WTC11 (cell line): ENCODE data around the gene COLGALT1. TPM values are rescaled to one million over a fixed set of nuclear protein-coding genes. Genes with fewer than 3 reads are reported as not detected.

Source experiments
- ATAC-seq: fragments of 200-7000 bp; cut with Tn5 transposase; 2 replicates; pipeline ENCODE4 v1.10.0; 2021; ENCODE audit warnings: mild to moderate bottlenecking, moderate library complexity
- CTCF ChIA-PET: fragments of 300-600 bp; sonication (Branson Sonifier 250); formaldehyde crosslinking; loops from one replicate; lab custom pipeline; 2021; ENCODE audit warnings: antibody characterized with exemption; lab: Charles Lee
- POLR2A ChIA-PET: fragments of 350-600 bp; sonication (Branson Sonifier 250); formaldehyde crosslinking; loops from one replicate; lab custom pipeline; 2021; ENCODE audit warnings: antibody characterized with exemption; lab: Charles Lee
- DNase-seq: peaks from one replicate; pipeline ENCODE4 v3.0.0; 2021; ENCODE audit warnings: low spot score
- H3K27ac Mint-ChIP-seq: 2 replicates; pipeline ENCODE4 v1.8.0; 2021; ENCODE audit warnings: mixed read lengths
- H3K27me3 Mint-ChIP-seq: 2 replicates; pipeline ENCODE4 v1.8.0; 2021; ENCODE audit warnings: low read depth, mild to moderate bottlenecking, moderate library complexity, mixed read lengths
- H3K36me3 Mint-ChIP-seq: 2 replicates; pipeline ENCODE4 v1.8.0; 2021; ENCODE audit warnings: mixed read lengths
- H3K4me1 Mint-ChIP-seq: 2 replicates; pipeline ENCODE4 v1.8.0; 2022; ENCODE audit warnings: mixed read lengths
- H3K4me3 Mint-ChIP-seq: 2 replicates; pipeline ENCODE4 v1.8.0; 2021; ENCODE audit warnings: mild to moderate bottlenecking, moderate library complexity, mixed read lengths
- H3K9me3 Mint-ChIP-seq: 2 replicates; pipeline ENCODE4 v1.8.0; 2021; ENCODE audit warnings: mixed read lengths
- EMX1 ChIP-seq: fragments of 250-450 bp; sonication (Bioruptor Pico); IDR thresholded peaks from 2 replicates; pipeline ENCODE4 v1.8.0; 2021; ENCODE audit warnings: mild to moderate bottlenecking
- GABPB1 ChIP-seq: sonication (generic); formaldehyde crosslinking; IDR thresholded peaks from 2 replicates; pipeline ENCODE4 v1.8.1; 2023; ENCODE audit warnings: mild to moderate bottlenecking, missing genetic modification reagents
- SMAD3 ChIP-seq: sonication (generic); formaldehyde crosslinking; IDR thresholded peaks from 2 replicates; pipeline ENCODE4 v1.8.0; 2022; ENCODE audit warnings: missing genetic modification reagents, mild to moderate bottlenecking, borderline replicate concordance
- ZNF416 ChIP-seq: fragments of 250-450 bp; sonication (Bioruptor Pico); IDR thresholded peaks from 2 replicates; pipeline ENCODE4 v1.9.0; 2021; ENCODE audit warnings: mild to moderate bottlenecking, inconsistent platforms
- total RNA-seq: library from RNA; stranded (reverse); gene quantifications from 3 replicates; pipeline ENCODE4 v1.2.3, GENCODE V29; 2021
- TF ChIP-seq, protein P1 (sequence below): sonication (generic); formaldehyde crosslinking; IDR thresholded peaks from 2 replicates; pipeline ENCODE4 v1.8.0; 2023; ENCODE audit warnings: mild to moderate bottlenecking, missing genetic modification reagents
- TF ChIP-seq, protein P2 (sequence below): sonication (generic); formaldehyde crosslinking; conservative IDR thresholded peaks from 2 replicates; pipeline ENCODE4 v1.8.1; 2023; ENCODE audit warnings: mild to moderate bottlenecking, low read depth, missing genetic modification reagents, moderate library complexity
- TF ChIP-seq, protein P3 (sequence below): fragments of 250-450 bp; sonication (Bioruptor Pico); IDR thresholded peaks from 2 replicates; pipeline ENCODE4 v2.1.2; 2022; ENCODE audit warnings: mild to moderate bottlenecking, moderate library complexity
- TF ChIP-seq, protein P4 (sequence below): sonication (generic); formaldehyde crosslinking; IDR thresholded peaks from 2 replicates; pipeline ENCODE4 v1.8.0; 2022; ENCODE audit warnings: mild to moderate bottlenecking, missing genetic modification reagents
- TF ChIP-seq, protein P5 (sequence below): sonication (generic); formaldehyde crosslinking; IDR thresholded peaks from 2 replicates; pipeline ENCODE4 v1.8.1; 2023; ENCODE audit warnings: mild to moderate bottlenecking, missing genetic modification reagents
- TF ChIP-seq, protein P6 (sequence below): fragments of 250-450 bp; sonication (Bioruptor Pico); IDR thresholded peaks from 2 replicates; pipeline ENCODE4 v1.9.0; 2021; ENCODE audit warnings: mild to moderate bottlenecking, borderline replicate concordance
- TF ChIP-seq, protein P7 (sequence below): sonication (generic); formaldehyde crosslinking; IDR thresholded peaks from 2 replicates; pipeline ENCODE4 v1.8.0; 2022; ENCODE audit warnings: mild to moderate bottlenecking, missing genetic modification reagents

The COLGALT1 gene
- total RNA-seq, 1 experiment from 2014 or later, result 54.0 TPM

DNA sequence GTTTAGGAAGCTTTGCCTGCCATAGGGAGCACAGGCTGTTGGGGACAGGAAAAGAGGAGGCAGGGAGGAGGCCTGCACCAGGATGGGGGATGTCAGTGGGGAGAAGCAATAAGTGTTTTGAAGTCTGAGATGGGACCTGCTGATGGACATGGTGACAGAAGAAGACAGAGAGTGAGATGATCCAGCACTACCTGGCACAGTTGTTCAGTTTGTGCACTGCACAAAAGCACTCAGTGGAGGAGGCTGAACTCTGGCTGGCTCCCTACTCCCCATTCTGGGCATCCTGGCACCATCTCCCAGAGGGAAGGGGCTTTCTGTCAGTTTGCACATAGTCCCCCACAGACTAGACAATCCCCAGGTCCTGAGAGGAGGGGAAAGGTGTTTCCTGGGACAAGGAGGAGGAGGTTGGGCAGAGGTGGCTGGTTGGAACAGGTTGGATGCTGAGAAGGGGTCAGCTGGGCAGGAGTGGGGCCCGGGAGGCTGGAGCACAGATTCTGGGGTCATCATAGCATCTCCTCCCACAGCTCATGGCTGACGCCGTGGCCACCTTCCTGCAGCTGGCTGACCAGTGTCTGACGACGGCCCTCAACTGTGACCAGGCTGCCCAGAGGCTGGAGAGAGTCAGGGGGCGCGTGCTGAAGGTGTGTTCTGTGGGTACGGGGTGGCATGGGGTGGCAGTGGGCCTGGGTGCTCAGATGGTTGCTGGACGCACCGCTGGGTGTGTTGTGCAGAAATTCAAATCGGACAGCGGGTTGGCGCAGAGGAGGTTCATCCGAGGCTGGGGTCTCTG is 12.5 kb upstream of the COLGALT1 start (continued):
- TF ChIP-seq, protein P1, sequence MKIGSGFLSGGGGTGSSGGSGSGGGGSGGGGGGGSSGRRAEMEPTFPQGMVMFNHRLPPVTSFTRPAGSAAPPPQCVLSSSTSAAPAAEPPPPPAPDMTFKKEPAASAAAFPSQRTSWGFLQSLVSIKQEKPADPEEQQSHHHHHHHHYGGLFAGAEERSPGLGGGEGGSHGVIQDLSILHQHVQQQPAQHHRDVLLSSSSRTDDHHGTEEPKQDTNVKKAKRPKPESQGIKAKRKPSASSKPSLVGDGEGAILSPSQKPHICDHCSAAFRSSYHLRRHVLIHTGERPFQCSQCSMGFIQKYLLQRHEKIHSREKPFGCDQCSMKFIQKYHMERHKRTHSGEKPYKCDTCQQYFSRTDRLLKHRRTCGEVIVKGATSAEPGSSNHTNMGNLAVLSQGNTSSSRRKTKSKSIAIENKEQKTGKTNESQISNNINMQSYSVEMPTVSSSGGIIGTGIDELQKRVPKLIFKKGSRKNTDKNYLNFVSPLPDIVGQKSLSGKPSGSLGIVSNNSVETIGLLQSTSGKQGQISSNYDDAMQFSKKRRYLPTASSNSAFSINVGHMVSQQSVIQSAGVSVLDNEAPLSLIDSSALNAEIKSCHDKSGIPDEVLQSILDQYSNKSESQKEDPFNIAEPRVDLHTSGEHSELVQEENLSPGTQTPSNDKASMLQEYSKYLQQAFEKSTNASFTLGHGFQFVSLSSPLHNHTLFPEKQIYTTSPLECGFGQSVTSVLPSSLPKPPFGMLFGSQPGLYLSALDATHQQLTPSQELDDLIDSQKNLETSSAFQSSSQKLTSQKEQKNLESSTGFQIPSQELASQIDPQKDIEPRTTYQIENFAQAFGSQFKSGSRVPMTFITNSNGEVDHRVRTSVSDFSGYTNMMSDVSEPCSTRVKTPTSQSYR (CRISPR knock-in tag), result no peak
- TF ChIP-seq SMAD3 (no peak), EMX1 (no peak)
- TF ChIP-seq, protein P2, sequence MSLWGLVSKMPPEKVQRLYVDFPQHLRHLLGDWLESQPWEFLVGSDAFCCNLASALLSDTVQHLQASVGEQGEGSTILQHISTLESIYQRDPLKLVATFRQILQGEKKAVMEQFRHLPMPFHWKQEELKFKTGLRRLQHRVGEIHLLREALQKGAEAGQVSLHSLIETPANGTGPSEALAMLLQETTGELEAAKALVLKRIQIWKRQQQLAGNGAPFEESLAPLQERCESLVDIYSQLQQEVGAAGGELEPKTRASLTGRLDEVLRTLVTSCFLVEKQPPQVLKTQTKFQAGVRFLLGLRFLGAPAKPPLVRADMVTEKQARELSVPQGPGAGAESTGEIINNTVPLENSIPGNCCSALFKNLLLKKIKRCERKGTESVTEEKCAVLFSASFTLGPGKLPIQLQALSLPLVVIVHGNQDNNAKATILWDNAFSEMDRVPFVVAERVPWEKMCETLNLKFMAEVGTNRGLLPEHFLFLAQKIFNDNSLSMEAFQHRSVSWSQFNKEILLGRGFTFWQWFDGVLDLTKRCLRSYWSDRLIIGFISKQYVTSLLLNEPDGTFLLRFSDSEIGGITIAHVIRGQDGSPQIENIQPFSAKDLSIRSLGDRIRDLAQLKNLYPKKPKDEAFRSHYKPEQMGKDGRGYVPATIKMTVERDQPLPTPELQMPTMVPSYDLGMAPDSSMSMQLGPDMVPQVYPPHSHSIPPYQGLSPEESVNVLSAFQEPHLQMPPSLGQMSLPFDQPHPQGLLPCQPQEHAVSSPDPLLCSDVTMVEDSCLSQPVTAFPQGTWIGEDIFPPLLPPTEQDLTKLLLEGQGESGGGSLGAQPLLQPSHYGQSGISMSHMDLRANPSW (CRISPR knock-in tag), result no peak
- TF ChIP-seq, protein P3, sequence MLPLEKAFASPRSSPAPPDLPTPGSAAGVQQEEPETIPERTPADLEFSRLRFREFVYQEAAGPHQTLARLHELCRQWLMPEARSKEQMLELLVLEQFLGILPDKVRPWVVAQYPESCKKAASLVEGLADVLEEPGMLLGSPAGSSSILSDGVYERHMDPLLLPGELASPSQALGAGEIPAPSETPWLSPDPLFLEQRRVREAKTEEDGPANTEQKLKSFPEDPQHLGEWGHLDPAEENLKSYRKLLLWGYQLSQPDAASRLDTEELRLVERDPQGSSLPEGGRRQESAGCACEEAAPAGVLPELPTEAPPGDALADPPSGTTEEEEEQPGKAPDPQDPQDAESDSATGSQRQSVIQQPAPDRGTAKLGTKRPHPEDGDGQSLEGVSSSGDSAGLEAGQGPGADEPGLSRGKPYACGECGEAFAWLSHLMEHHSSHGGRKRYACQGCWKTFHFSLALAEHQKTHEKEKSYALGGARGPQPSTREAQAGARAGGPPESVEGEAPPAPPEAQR (CRISPR knock-in tag), result no peak
- TF ChIP-seq, protein P4, sequence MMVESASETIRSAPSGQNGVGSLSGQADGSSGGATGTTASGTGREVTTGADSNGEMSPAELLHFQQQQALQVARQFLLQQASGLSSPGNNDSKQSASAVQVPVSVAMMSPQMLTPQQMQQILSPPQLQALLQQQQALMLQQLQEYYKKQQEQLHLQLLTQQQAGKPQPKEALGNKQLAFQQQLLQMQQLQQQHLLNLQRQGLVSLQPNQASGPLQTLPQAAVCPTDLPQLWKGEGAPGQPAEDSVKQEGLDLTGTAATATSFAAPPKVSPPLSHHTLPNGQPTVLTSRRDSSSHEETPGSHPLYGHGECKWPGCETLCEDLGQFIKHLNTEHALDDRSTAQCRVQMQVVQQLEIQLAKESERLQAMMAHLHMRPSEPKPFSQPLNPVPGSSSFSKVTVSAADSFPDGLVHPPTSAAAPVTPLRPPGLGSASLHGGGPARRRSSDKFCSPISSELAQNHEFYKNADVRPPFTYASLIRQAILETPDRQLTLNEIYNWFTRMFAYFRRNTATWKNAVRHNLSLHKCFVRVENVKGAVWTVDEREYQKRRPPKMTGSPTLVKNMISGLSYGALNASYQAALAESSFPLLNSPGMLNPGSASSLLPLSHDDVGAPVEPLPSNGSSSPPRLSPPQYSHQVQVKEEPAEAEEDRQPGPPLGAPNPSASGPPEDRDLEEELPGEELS (CRISPR knock-in tag), result no peak
- TF ChIP-seq, protein P5, sequence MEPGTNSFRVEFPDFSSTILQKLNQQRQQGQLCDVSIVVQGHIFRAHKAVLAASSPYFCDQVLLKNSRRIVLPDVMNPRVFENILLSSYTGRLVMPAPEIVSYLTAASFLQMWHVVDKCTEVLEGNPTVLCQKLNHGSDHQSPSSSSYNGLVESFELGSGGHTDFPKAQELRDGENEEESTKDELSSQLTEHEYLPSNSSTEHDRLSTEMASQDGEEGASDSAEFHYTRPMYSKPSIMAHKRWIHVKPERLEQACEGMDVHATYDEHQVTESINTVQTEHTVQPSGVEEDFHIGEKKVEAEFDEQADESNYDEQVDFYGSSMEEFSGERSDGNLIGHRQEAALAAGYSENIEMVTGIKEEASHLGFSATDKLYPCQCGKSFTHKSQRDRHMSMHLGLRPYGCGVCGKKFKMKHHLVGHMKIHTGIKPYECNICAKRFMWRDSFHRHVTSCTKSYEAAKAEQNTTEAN (CRISPR knock-in tag), result no peak

DNA sequence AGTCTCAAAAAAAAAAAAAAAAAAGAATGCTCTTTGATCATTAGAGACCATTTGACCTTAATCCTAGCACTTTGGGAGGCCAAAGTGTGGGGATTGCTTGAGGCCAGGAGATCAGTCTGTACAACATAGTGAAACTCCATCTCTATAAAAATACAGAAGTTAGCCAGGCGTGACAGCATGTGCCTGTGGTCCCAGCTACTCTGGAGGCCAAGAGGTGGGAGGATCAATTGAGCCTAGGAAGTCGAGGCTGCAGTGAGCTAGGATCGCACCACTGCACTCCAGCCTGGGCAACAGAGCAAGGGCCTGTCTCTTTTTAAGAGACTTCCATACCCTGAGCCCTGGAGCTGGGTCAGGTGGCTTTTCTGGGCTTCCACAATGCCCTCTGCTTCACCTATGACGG is 11.5 kb upstream of the COLGALT1 start:
- no peaks in the 10 kb centered on the region for H3K36me3 Mint-ChIP-seq
- no peak for ATAC-seq
- H3K9me3 Mint-ChIP-seq, result peaks cover 1% of the 10 kb centered on the region
- no peaks in the 10 kb centered on the region for H3K4me1 Mint-ChIP-seq
- H3K4me3 Mint-ChIP-seq, result no peak overlapping the region
- H3K27me3 Mint-ChIP-seq, result peaks cover 23% of the 10 kb centered on the region
- H3K27ac Mint-ChIP-seq, result no peak overlapping the region
- POLR2A ChIA-PET, result interaction anchor here (0.7 kb wide), 1 partner anchor 55 kb away, joined by 6 read pairs; no protein-coding TSS in a partner anchor
- no peak for DNase-seq
- CTCF ChIA-PET, result interaction anchor here (1.0 kb wide), 1 partner anchor 310 kb away, joined by 3 read pairs; no protein-coding TSS in a partner anchor
- TF ChIP-seq, protein P6, sequence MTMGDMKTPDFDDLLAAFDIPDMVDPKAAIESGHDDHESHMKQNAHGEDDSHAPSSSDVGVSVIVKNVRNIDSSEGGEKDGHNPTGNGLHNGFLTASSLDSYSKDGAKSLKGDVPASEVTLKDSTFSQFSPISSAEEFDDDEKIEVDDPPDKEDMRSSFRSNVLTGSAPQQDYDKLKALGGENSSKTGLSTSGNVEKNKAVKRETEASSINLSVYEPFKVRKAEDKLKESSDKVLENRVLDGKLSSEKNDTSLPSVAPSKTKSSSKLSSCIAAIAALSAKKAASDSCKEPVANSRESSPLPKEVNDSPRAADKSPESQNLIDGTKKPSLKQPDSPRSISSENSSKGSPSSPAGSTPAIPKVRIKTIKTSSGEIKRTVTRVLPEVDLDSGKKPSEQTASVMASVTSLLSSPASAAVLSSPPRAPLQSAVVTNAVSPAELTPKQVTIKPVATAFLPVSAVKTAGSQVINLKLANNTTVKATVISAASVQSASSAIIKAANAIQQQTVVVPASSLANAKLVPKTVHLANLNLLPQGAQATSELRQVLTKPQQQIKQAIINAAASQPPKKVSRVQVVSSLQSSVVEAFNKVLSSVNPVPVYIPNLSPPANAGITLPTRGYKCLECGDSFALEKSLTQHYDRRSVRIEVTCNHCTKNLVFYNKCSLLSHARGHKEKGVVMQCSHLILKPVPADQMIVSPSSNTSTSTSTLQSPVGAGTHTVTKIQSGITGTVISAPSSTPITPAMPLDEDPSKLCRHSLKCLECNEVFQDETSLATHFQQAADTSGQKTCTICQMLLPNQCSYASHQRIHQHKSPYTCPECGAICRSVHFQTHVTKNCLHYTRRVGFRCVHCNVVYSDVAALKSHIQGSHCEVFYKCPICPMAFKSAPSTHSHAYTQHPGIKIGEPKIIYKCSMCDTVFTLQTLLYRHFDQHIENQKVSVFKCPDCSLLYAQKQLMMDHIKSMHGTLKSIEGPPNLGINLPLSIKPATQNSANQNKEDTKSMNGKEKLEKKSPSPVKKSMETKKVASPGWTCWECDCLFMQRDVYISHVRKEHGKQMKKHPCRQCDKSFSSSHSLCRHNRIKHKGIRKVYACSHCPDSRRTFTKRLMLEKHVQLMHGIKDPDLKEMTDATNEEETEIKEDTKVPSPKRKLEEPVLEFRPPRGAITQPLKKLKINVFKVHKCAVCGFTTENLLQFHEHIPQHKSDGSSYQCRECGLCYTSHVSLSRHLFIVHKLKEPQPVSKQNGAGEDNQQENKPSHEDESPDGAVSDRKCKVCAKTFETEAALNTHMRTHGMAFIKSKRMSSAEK (CRISPR knock-in tag), result no peak
- TF ChIP-seq ZNF416 (CRISPR knock-in tag), result no peak
- TF ChIP-seq, protein P7, sequence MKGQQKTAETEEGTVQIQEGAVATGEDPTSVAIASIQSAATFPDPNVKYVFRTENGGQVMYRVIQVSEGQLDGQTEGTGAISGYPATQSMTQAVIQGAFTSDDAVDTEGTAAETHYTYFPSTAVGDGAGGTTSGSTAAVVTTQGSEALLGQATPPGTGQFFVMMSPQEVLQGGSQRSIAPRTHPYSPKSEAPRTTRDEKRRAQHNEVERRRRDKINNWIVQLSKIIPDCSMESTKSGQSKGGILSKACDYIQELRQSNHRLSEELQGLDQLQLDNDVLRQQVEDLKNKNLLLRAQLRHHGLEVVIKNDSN (CRISPR knock-in tag), result no peak
- TF ChIP-seq GABPB1 (CRISPR knock-in tag), result no peak
